ENCODE measurements around the gene LCNL1.

LCNL1 gene

DNA sequence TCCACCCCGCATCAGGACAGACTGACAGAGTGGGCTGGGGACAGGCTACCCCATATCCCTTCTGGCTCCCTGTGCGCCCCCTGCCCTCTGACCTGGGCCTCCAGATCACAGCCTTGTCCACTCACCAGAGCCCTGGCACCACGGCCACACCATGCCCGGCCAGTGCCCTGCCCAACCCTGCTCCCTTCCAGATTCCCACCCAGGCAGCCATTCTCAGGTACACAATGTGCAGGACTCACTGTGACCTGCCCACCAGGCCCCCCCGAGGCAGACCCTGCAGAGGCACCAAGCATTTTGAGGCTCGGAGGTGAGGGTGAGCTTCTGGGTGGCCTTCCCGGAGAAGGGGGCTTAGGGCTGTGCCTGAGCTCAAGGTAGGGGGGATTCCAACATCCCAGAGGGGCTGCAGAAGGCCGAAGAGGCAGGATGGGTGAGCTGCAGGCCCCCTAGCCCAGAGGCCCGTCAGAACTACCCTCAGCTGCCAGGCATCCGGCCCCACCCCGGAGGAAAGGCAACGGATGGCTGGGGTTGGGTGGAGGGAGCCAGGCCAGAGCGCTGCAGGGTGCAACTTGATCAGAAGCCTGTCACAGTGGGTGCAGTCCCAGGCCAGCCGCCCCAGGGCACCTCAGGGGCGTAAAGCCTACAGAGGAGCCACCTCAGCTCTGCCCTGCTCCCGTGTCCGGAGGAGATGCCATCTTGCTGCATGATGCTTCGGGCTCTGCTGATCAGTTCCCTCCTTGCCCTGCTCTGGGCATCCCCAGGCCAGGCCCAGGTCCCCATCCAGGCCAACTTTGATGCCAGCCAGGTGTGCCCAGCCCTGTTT, at the start of gene LCNL1:
Gene LCNL1, plus strand, starts transcription at position 762 of the 820 bp plus-strand sequence. CDS start 594 bp downstream, outside the sequence.
- DNase-seq (ENCODE audit: low read depth in 2 of 2) = no peak

- no peak for DNase-seq (ENCODE audit: low read depth in 2 of 2)
Measured at GRCh38 chr9:136934277-136934676, 48.5 kb upstream of the LCNL1 start.

DNA sequence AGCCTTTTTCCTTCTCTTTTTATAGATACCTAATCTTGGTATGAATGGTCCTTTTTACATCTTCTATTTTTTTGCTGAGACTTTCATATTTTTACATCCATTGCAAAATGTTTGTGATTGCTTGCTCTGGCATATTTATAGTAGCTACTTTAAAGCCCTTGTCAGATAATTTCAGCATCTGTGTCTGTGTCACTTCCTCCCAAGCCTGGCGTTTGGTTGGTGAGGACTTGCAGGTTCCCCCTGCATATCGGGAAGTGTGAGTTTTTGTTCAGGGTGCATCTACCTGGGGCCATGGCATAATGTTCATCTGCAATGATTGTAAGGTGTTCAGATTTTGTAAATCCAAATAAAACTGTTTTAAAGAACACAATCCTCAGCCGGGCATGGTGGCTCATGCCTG, 47.1 kb upstream of the LCNL1 start:
- no peak for DNase-seq (ENCODE audit: low read depth in 2 of 2)

DNA sequence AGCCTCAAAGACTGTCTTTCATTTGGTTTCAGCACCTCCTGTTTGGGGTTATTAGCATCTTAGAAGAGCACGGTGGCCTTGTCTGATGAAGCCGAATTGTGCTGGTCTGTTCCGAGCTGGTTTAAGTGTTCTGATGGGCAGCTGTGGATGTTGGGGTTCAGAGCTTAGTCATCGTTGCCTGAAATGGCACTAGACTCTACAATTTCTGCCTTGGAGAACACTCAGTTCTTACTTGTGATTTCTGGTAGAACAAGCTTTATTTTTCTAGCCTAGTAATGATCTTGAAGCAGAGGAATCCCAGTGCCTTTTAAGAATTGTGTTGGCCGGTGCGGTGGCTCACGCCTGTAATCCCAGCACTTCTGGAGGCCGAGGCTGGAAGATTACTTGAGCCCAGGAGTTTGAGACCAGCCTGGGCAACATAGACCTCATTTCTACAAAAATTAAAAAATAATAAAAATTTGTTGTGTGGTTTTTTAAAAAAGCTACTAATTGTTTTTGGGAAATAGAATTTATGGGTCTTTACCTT, 46.1 kb upstream of the LCNL1 start:
- DNase-seq (ENCODE audit: low read depth in 2 of 2) = no peak

GRCh38 chr9:136937186-136938001, 45.4 kb upstream of the LCNL1 start:
- DNase-seq (ENCODE audit: low read depth in 2 of 2) = no peak

- DNase-seq (ENCODE audit: low read depth in 2 of 2) = no peak
Measured at GRCh38 chr9:136939431-136939995, 43.3 kb upstream of the LCNL1 start.

DNA sequence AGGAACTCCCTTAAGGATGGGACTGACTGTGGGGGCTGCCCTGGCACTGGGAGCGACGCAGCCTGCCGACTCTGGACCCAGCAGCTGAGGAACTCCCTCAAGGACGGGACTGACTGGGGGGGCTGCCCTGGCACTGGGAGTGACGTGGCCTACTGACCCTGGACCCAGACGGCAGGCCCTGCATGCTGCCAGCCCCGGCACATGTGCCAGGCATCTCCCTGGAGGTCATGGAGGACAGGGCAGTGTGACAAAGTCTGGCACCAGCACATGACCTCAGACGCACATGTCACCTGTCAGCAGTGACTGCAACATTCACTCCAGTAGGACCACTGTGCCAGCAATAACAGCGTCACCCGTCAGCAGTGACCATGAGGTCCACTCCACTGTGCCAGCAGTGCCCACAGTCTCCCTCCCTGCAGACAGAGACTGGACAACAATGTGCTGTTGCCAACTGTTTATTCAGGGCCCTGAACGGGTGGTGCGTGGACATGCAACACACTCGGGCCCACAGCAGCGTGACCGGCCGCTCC, 42.7 kb upstream of the LCNL1 start:
- no peak for DNase-seq (ENCODE audit: low read depth in 2 of 2)

GRCh38 chr9:136940526-136941230, 42.1 kb upstream of the LCNL1 start:
- no peak for DNase-seq (ENCODE audit: low read depth in 2 of 2)

DNA sequence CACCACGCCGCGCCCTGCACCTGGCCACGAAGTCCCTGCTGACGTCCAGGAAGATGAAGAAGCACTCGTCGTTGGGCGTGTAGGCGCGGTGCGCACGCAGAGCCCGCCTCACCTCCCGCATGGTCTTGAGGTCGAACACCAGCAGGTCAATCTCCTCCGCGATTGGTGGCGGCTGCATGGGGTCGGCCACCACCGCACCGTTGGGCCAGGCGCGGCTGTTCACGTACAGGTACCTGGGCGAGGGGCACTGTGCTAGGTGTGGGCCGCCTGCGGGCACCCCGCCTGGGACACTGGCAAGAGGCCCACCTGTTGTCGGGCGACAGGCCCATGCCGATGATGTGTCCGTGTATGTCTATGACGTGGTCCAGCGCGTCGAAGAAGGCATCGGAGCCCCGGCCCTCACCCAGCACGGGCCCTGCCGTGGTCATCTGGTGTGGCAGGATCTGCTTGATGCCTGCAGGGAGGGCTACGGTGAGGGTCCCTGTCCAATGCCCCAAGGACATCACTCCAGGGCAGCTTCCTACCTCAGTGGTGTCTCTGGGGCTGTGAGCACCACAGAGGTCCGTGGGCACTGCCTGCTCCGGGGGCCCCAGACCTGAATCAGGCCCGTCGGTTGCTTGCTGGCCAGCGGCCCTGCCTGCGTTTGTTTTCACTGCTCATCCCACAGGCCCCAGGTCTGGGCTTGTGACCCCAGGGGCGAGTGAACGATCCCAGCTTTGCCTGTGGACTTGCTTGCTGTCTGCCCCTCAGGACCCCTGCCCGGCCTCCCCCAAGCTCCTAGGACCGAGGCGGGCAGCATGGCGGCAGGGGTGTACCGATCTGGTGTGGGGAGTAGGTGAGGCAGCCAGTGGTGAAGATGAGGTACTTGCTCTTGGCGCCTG, 41.3 kb upstream of the LCNL1 start:
- no peak for DNase-seq (ENCODE audit: low read depth in 2 of 2)

- no peak for DNase-seq (ENCODE audit: low read depth in 2 of 2)
Measured at GRCh38 chr9:136942112-136942880, 40.5 kb upstream of the LCNL1 start.

- no peak for DNase-seq (ENCODE audit: low read depth in 2 of 2)
Measured at GRCh38 chr9:136942881-136943230, 39.9 kb upstream of the LCNL1 start.

DNA sequence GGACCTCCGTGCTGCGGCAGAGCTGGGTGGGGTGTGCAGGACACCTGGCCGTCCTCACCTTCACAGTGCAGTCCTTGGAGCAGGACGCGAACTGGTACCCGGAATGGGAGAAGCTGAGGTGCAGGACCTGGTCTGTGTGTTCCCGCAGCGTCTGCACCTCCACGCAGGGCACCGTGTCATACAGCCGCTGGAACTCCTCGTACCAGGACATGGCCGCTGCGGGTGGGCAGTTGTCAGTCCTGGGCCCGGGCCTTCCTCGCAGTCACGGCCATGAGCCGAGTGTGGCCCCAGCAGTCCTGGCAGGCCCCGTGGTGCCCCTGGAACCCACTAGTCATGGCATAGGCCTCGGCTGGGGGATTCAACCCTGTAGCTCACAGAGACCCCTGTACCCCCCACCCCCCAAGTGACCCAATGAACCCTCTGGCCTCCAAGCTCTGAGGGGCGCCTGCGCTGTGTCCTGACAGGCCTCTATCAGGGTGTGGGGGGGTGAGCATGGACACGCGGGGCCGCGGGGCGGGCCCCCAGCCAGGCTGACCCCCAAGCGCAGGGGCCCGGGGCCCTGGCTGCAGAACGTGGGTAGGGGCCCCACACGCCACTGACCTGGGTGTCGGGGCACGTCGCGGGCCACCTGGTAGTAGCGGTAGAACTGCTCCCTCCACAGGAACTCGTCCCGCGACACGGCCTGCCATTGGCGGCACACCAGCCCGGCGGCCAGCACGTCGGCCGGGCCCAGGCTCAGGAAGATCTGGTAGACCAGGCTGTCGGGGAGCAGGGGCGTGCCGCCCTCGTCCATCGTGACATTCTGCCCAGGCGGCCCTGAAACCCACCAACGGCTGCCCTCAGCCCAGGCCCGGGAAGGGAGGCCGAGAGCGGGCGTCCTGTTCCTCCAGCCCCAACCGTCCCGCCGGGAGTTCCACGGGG, 39.2 kb upstream of the LCNL1 start:
- no peak for DNase-seq (ENCODE audit: low read depth in 2 of 2)

GRCh38 chr9:136944212-136944518, 38.6 kb upstream of the LCNL1 start:
- DNase-seq (ENCODE audit: low read depth in 2 of 2) = no peak

GRCh38 chr9:136944519-136945332, 38.1 kb upstream of the LCNL1 start, which contains the start of the genes C8G and FBXW5:
Gene C8G (plus strand): TSS chr9:136945243. CDS start chr9:136945321, 78 bp downstream.
Gene FBXW5 (minus strand): TSS chr9:136944738. CDS start chr9:136944083, 655 bp downstream.
- DNase-seq (ENCODE audit: low read depth in 2 of 2) = peak; percentile 89

GRCh38 chr9:136945333-136946227, 37.2 kb upstream of the LCNL1 start:
- no peak for DNase-seq (ENCODE audit: low read depth in 2 of 2)

DNA sequence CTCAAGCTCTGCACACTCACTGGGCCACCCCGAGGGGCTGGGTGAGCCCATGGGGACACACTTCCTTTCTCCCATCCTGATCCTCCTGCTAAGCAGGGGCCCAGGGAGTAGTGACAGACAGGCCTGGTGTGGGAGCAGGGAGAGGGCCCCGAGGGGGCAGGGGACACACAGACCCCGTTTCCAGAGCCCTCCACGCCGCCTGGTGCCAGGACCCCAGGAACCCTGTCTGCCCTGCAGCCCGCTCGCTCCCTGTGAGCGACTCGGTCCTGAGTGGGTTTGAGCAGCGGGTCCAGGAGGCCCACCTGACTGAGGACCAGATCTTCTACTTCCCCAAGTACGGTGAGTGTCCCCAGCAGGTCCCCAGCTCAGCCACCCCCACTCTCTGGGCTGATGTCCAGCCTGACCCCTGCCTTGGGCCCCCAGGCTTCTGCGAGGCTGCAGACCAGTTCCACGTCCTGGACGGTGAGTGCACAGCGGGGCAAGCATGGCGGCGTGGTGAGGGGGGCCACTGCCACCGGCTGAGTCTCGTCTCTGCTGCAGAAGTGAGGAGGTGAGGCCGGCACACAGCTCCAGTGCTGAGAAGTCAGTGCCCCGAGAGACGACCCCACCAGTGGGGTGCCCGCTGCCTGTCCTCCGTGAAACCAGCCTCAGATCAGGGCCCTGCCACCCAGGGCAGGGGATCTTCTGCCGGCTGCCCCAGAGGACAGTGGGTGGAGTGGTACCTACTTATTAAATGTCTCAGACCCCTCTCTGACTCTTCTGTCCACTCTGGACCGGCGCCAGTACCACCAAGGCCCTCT, 36.4 kb upstream of the LCNL1 start:
- no peak for DNase-seq (ENCODE audit: low read depth in 2 of 2)
